ENCODE measurements around the gene TFRC. TPM values are rescaled to one million over a fixed set of nuclear protein-coding genes. Genes with fewer than 3 reads are reported as not detected.
A peak's percentile ranks its signal among the peaks of the same experiment; 100 is the strongest.
"Not testable (repeated sequence)": the region's sequence is repeated elsewhere in the genome, so short reads cannot be mapped to it uniquely, and the experiment has no call there.

TFRC gene
- total RNA-seq, 1 donor from 2014 or later, result 87.7 TPM

DNA sequence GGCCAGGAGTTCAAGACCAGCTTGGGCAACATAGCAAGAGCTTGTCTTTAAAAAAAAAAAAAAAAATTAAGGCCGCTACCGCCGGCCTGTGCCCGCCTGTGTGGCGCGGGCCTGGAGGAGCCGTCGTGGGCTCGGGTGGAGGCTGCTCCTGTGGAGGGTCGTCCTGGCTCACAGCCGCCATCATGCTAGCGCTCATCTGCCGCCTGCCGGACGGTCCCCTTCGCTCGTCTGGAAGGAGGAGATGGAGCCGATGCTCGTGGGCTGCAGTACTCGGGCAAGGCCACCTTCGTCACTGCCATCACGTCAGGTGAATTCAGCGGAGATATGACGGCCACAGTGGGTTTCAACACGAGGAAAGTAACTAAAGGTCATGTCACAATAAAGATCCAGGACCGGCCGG, 37.4 kb downstream of the TFRC start:
- Histone ChIP-seq H3K4me1 (no peaks in the 10 kb centered on the region), H3K4me3 (no peak overlapping the region), H3K4me2 (no peak overlapping the region), H3K9ac (no peak overlapping the region), H3K27me3 (no peaks in the 10 kb centered on the region), H3K27ac (no peak overlapping the region), H3K79me2 (ENCODE audit: low read depth) (no peaks in the 10 kb centered on the region), H4K20me1 (ENCODE audit: low read depth) (no peaks in the 10 kb centered on the region), H3K36me3 (no peaks in the 10 kb centered on the region), H3F3A (ENCODE audit: low read depth) (no peaks in the 10 kb centered on the region), H3K9me3 (ENCODE audit: low read depth) (no peaks in the 10 kb centered on the region), H2AFZ (replicated peaks) (no peak overlapping the region)
- H3K27ac Mint-ChIP-seq, result no peak overlapping the region
- peaks cover 3% of the 10 kb centered on the region for H3K9me3 Mint-ChIP-seq
- no peak for DNase-seq (ENCODE audit: low spot score)
- TF ChIP-seq, protein P1, sequence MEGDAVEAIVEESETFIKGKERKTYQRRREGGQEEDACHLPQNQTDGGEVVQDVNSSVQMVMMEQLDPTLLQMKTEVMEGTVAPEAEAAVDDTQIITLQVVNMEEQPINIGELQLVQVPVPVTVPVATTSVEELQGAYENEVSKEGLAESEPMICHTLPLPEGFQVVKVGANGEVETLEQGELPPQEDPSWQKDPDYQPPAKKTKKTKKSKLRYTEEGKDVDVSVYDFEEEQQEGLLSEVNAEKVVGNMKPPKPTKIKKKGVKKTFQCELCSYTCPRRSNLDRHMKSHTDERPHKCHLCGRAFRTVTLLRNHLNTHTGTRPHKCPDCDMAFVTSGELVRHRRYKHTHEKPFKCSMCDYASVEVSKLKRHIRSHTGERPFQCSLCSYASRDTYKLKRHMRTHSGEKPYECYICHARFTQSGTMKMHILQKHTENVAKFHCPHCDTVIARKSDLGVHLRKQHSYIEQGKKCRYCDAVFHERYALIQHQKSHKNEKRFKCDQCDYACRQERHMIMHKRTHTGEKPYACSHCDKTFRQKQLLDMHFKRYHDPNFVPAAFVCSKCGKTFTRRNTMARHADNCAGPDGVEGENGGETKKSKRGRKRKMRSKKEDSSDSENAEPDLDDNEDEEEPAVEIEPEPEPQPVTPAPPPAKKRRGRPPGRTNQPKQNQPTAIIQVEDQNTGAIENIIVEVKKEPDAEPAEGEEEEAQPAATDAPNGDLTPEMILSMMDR (IDR thresholded peaks at IDR 0.05), result no peak
- TF ChIP-seq EZH2phosphoT487 (IDR thresholded peaks at IDR 0.05) (no peak), EZH2 (IDR thresholded peaks at IDR 0.05) (no peak)
- no peaks in the 10 kb centered on the region for H3K27me3 Mint-ChIP-seq (ENCODE audit: insufficient read depth, low read depth)
- no peaks in the 10 kb centered on the region for H3K4me1 Mint-ChIP-seq
- H3K36me3 Mint-ChIP-seq, result peaks cover 9% of the 10 kb centered on the region
- no peak overlapping the region for H3K4me3 Mint-ChIP-seq

GRCh38 chr3:196042673-196043072, 39.2 kb downstream of the TFRC start:
- H3K27me3 Mint-ChIP-seq (ENCODE audit: insufficient read depth, low read depth), result no peaks in the 10 kb centered on the region
- H3K79me2 ChIP-seq (ENCODE audit: low read depth), result no peaks in the 10 kb centered on the region
- H3K27ac ChIP-seq, result no peak overlapping the region
- peaks cover 3% of the 10 kb centered on the region for H3K9me3 Mint-ChIP-seq
- H2AFZ ChIP-seq (replicated peaks), result no peak overlapping the region
- H3F3A ChIP-seq (ENCODE audit: low read depth), result no peaks in the 10 kb centered on the region
- H3K9ac ChIP-seq, result no peak overlapping the region
- peaks cover 2% of the 10 kb centered on the region for H3K36me3 Mint-ChIP-seq
- no peak overlapping the region for H3K4me3 Mint-ChIP-seq
- TF ChIP-seq EZH2phosphoT487 (IDR thresholded peaks at IDR 0.05) (no peak), EZH2 (IDR thresholded peaks at IDR 0.05) (no peak)
- TF ChIP-seq, protein P1 (IDR thresholded peaks at IDR 0.05), result no peak
- no peaks in the 10 kb centered on the region for H3K36me3 ChIP-seq
- no peak overlapping the region for H3K4me3 ChIP-seq
- no peaks in the 10 kb centered on the region for H3K27me3 ChIP-seq
- H3K4me2 ChIP-seq, result no peak overlapping the region
- no peaks in the 10 kb centered on the region for H3K9me3 ChIP-seq (ENCODE audit: low read depth)
- no peaks in the 10 kb centered on the region for H3K4me1 Mint-ChIP-seq
- H4K20me1 ChIP-seq (ENCODE audit: low read depth), result no peaks in the 10 kb centered on the region
- H3K27ac Mint-ChIP-seq, result no peak overlapping the region
- H3K4me1 ChIP-seq, result no peaks in the 10 kb centered on the region
- no peak for DNase-seq (ENCODE audit: low spot score)

- Histone ChIP-seq H3K27me3 (no peaks in the 10 kb centered on the region), H3K79me2 (ENCODE audit: low read depth) (no peaks in the 10 kb centered on the region), H3K4me1 (no peaks in the 10 kb centered on the region), H3K27ac (no peak overlapping the region), H3K4me2 (no peak overlapping the region), H3K9ac (no peak overlapping the region), H2AFZ (replicated peaks) (no peak overlapping the region), H3K36me3 (no peaks in the 10 kb centered on the region), H3K4me3 (no peak overlapping the region), H3K9me3 (ENCODE audit: low read depth) (no peaks in the 10 kb centered on the region), H3F3A (ENCODE audit: low read depth) (no peaks in the 10 kb centered on the region), H4K20me1 (ENCODE audit: low read depth) (no peaks in the 10 kb centered on the region)
- no peak overlapping the region for H3K27ac Mint-ChIP-seq
- H3K9me3 Mint-ChIP-seq, result peaks cover 8% of the 10 kb centered on the region
- H3K4me1 Mint-ChIP-seq, result no peaks in the 10 kb centered on the region
- TF ChIP-seq, protein P1 (IDR thresholded peaks at IDR 0.05), result no peak
- no peak for TF ChIP-seq EZH2phosphoT487 (IDR thresholded peaks at IDR 0.05)
- no peak for TF ChIP-seq EZH2 (IDR thresholded peaks at IDR 0.05)
- DNase-seq (ENCODE audit: low spot score), result no peak
- no peaks in the 10 kb centered on the region for H3K36me3 Mint-ChIP-seq
- no peak overlapping the region for H3K4me3 Mint-ChIP-seq
- no peaks in the 10 kb centered on the region for H3K27me3 Mint-ChIP-seq (ENCODE audit: insufficient read depth, low read depth)
Measured at GRCh38 chr3:196039359-196039758, 42.5 kb downstream of the TFRC start.

GRCh38 chr3:196026059-196026458, 55.8 kb downstream of the TFRC start:
- peaks cover 17% of the 10 kb centered on the region for H3K9me3 Mint-ChIP-seq
- TF ChIP-seq, protein P1 (IDR thresholded peaks at IDR 0.05), result peak; percentile 64
- H3K36me3 ChIP-seq; H3K79me2 ChIP-seq (ENCODE audit: low read depth); H3K4me2 ChIP-seq; H3K36me3 Mint-ChIP-seq; H3K4me3 ChIP-seq; H3K27ac ChIP-seq; H3F3A ChIP-seq (ENCODE audit: low read depth); H3K27me3 ChIP-seq; H3K4me1 Mint-ChIP-seq; H3K27ac Mint-ChIP-seq; H4K20me1 ChIP-seq (ENCODE audit: low read depth); H3K4me3 Mint-ChIP-seq; H3K9me3 ChIP-seq (ENCODE audit: low read depth); H3K4me1 ChIP-seq; H3K27me3 Mint-ChIP-seq (ENCODE audit: insufficient read depth, low read depth); H2AFZ ChIP-seq (replicated peaks); H3K9ac ChIP-seq: not testable (repeated sequence)
- DNase-seq (ENCODE audit: low spot score), result peak; percentile 46
